Colonic mucosa (tissue), 4 donors: Measurements from ENCODE around the gene BAX. TPM values are rescaled to one million over a fixed set of nuclear protein-coding genes. Genes with fewer than 3 reads are reported as not detected.
"Not testable (repeated sequence)": the region's sequence is repeated elsewhere in the genome, so short reads cannot be mapped to it uniquely, and the experiment has no call there.

Experiments
- DNase-seq: peaks from one replicate; pipeline ENCODE4 v3.0.0-alpha.2; 2020
- H3K27ac ChIP-seq: fragments of 200-600 bp; one replicate; pipeline ENCODE4 v1.8.0; 2021
- H3K27me3 ChIP-seq: fragments of 200-600 bp; one replicate; pipeline ENCODE4 v1.8.0; 2021
- H3K36me3 ChIP-seq: fragments of 200-600 bp; one replicate; pipeline ENCODE4 v1.8.0; 2021
- H3K4me1 ChIP-seq: fragments of 200-600 bp; one replicate; pipeline ENCODE4 v1.8.0; 2021; ENCODE audit warnings: mild to moderate bottlenecking
- H3K4me3 ChIP-seq: fragments of 200-600 bp; one replicate; pipeline ENCODE4 v1.8.0; 2021
- H3K9ac ChIP-seq, 2 donors: one replicate each; pipeline ENCODE4 v1.7.0; 2013; ENCODE audit warnings: control low read depth in 2 of 2, low read depth in 2 of 2, low read length in 2 of 2
- H3K9me3 ChIP-seq: fragments of 200-600 bp; one replicate; pipeline ENCODE4 v1.8.0; 2021
- CTCF ChIP-seq: fragments of 200-600 bp; IDR thresholded peaks from one replicate; pipeline ENCODE4 v1.8.0; 2022; ENCODE audit warnings: antibody characterized with exemption, mild to moderate bottlenecking
- intact Hi-C: fragments of 100-400 bp; cut with DNase I; formaldehyde crosslinking; loops from one replicate; pipeline ENCODE4 v1.14.1; 2022
- total RNA-seq, 2 donors: library from RNA; stranded (reverse); fragmentation: NEBNext Ultra II Directional in 1 of 2; extraction: Animal tissue kit (Norgen Biotek cat#: 25700) in 1 of 2; gene quantifications; one replicate each; pipeline ENCODE4 v1.2.1, GENCODE V29; 2021
- donor health status: healthy.
- donor health status: DM: no; HTN: no; CAD: no.
- donor health status: DM: no; HTN: no; CAD: no.

BAX gene
- 100 to 1,000 TPM; 144 to 223 TPM for total RNA-seq

- peak within 1 kb of the TSS; percentile 70 for H3K27ac ChIP-seq
- peak within 1 kb of the TSS; percentile 79 for H3K4me3 ChIP-seq
- no peaks in the 10 kb centered on the region for H3K9me3 ChIP-seq
- TF ChIP-seq CTCF = no peak
- intact Hi-C loops = no loop called here
- peak; percentile 98 for DNase-seq
- H3K36me3 ChIP-seq = no peaks in the 10 kb centered on the region
- H3K4me1 ChIP-seq = peaks cover 7% of the 10 kb centered on the region
- H3K9ac ChIP-seq = peak within 1 kb of the TSS; percentile 96 to 97
- no peaks in the 10 kb centered on the region for H3K27me3 ChIP-seq
These were observed at the start of gene BAX for GRCh38 chr19:48954595-48955307. Gene BAX, plus strand, starts transcription at chr19:48954875. Its CDS starts 54 bp downstream, at chr19:48954929.

GRCh38 chr19:48905664-48906063 lies 49.0 kb upstream of the BAX start:
- DNase-seq = no peak
- Histone ChIP-seq H3K27ac (no peak overlapping the region), H3K36me3 (no peaks in the 10 kb centered on the region), H3K9me3 (no peaks in the 10 kb centered on the region), H3K4me3 (no peak overlapping the region), H3K9ac (no peak overlapping the region), H3K4me1 (no peaks in the 10 kb centered on the region), H3K27me3 (no peaks in the 10 kb centered on the region)
- TF ChIP-seq CTCF = no peak
- intact Hi-C loops = no loop called here

GRCh38 chr19:48906324-48906723 lies 48.4 kb upstream of the BAX start:
- H3K9ac ChIP-seq = no peak overlapping the region
- no peak for TF ChIP-seq CTCF
- intact Hi-C loops = no loop called here
- no peak overlapping the region for H3K4me3 ChIP-seq
- no peak overlapping the region for H3K27ac ChIP-seq
- H3K9me3 ChIP-seq = no peaks in the 10 kb centered on the region
- H3K36me3 ChIP-seq = no peaks in the 10 kb centered on the region
- no peaks in the 10 kb centered on the region for H3K4me1 ChIP-seq
- no peak for DNase-seq
- H3K27me3 ChIP-seq = no peaks in the 10 kb centered on the region

- peak; percentile 71 for DNase-seq
- no peak overlapping the region for H3K9ac ChIP-seq
- intact Hi-C loops = no loop called here
- H3K27ac ChIP-seq = no peak overlapping the region
- TF ChIP-seq CTCF = no peak
- no peaks in the 10 kb centered on the region for H3K27me3 ChIP-seq
- no peaks in the 10 kb centered on the region for H3K9me3 ChIP-seq
- no peaks in the 10 kb centered on the region for H3K36me3 ChIP-seq
- H3K4me3 ChIP-seq = no peak overlapping the region
- H3K4me1 ChIP-seq = no peaks in the 10 kb centered on the region
These were observed 47.0 kb upstream of the BAX start for GRCh38 chr19:48907671-48908070.

- H3K4me1 ChIP-seq, H3K9me3 ChIP-seq, DNase-seq, H3K27ac ChIP-seq, H3K9ac ChIP-seq, H3K27me3 ChIP-seq, H3K4me3 ChIP-seq, intact Hi-C loops: not testable (repeated sequence)
- peaks cover 16% of the 10 kb centered on the region for H3K36me3 ChIP-seq
These were observed 45.1 kb upstream of the BAX start for GRCh38 chr19:48909424-48910077.

- no peak for DNase-seq
- H3K27ac ChIP-seq = no peak overlapping the region
These were observed 43.9 kb upstream of the BAX start for GRCh38 chr19:48910803-48911202.

More at GRCh38 chr19:48910803-48911202, 43.9 kb upstream of the BAX start:
- no peaks in the 10 kb centered on the region for H3K9me3 ChIP-seq
- no peak overlapping the region for H3K4me3 ChIP-seq
- no peak for TF ChIP-seq CTCF
- peaks cover 16% of the 10 kb centered on the region for H3K36me3 ChIP-seq
- intact Hi-C loops = no loop called here
- H3K4me1 ChIP-seq = no peaks in the 10 kb centered on the region
- H3K9ac ChIP-seq = no peak overlapping the region
- H3K27me3 ChIP-seq = no peaks in the 10 kb centered on the region
